Measurements from ENCODE around the gene SNRK. TPM values are rescaled to one million over a fixed set of nuclear protein-coding genes. Genes with fewer than 3 reads are reported as not detected.

SNRK gene
- total RNA-seq, 1 donor = 17.3 TPM

- no peak for DNase-seq (ENCODE audit: low read depth)
- H3K4me3 ChIP-seq (ENCODE audit: low read depth, low read length) = no peak overlapping the region
- TF ChIP-seq CTCF (IDR thresholded peaks at IDR 0.05; ENCODE audit: insufficient read depth, low read length) = no peak
Observed at GRCh38 chr3:43317461-43318316, 31.3 kb downstream of the SNRK start.

- no peak for TF ChIP-seq CTCF (IDR thresholded peaks at IDR 0.05; ENCODE audit: insufficient read depth, low read length)
- no peak for DNase-seq (ENCODE audit: low read depth)
- no peak overlapping the region for H3K4me3 ChIP-seq (ENCODE audit: low read depth, low read length)
Observed at GRCh38 chr3:43319376-43319775, 33.0 kb downstream of the SNRK start.

GRCh38 chr3:43319794-43320193, 33.5 kb downstream of the SNRK start:
- DNase-seq (ENCODE audit: low read depth) = no peak
- no peak for TF ChIP-seq CTCF (IDR thresholded peaks at IDR 0.05; ENCODE audit: insufficient read depth, low read length)
- H3K4me3 ChIP-seq (ENCODE audit: low read depth, low read length) = no peak overlapping the region

- no peak for TF ChIP-seq CTCF (IDR thresholded peaks at IDR 0.05; ENCODE audit: insufficient read depth, low read length)
- H3K4me3 ChIP-seq (ENCODE audit: low read depth, low read length) = no peak overlapping the region
- no peak for DNase-seq (ENCODE audit: low read depth)
Observed at GRCh38 chr3:43320288-43320687, 33.9 kb downstream of the SNRK start.

- DNase-seq (ENCODE audit: low read depth) = no peak
- H3K4me3 ChIP-seq (ENCODE audit: low read depth, low read length) = no peak overlapping the region
- no peak for TF ChIP-seq CTCF (IDR thresholded peaks at IDR 0.05; ENCODE audit: insufficient read depth, low read length)
Observed at GRCh38 chr3:43323541-43323940, 37.2 kb downstream of the SNRK start.

- no peak overlapping the region for H3K4me3 ChIP-seq (ENCODE audit: low read depth, low read length)
- DNase-seq (ENCODE audit: low read depth) = peak; percentile 87
- no peak for TF ChIP-seq CTCF (IDR thresholded peaks at IDR 0.05; ENCODE audit: insufficient read depth, low read length)
Observed at GRCh38 chr3:43326891-43327581, 40.7 kb downstream of the SNRK start.
